Effector CD4-positive, alpha-beta T cell (primary cell): Measurements from ENCODE around the gene SLC45A3.
"Not testable (repeated sequence)": the region's sequence is repeated elsewhere in the genome, so short reads cannot be mapped to it uniquely, and the experiment has no call there.

Experiments
- DNase-seq: peaks from one replicate; pipeline ENCODE4 v3.0.0-alpha.2; 2020
- total RNA-seq: gene quantifications from one replicate; lab custom pipeline; 2026; lab: John Stamatoyannopoulos, UW

SLC45A3 gene
- total RNA-seq = 0.56 reads per million

GRCh38 chr1:205680073-205680851 lies at the start of gene SLC45A3:
Gene SLC45A3, minus strand, starts transcription at chr1:205680509. Its CDS starts 15,853 bp downstream, at chr1:205664656.
- DNase-seq = peak; percentile 8

- DNase-seq = no peak
Measured at GRCh38 chr1:205726619-205727125, 46.4 kb upstream of the SLC45A3 start.

- no peak for DNase-seq
Measured at GRCh38 chr1:205725514-205725913, 45.2 kb upstream of the SLC45A3 start.

GRCh38 chr1:205720740-205721139 lies 40.4 kb upstream of the SLC45A3 start:
- not testable (repeated sequence) for DNase-seq

- no peak for DNase-seq
Measured at GRCh38 chr1:205719762-205720161, 39.5 kb upstream of the SLC45A3 start.

GRCh38 chr1:205719015-205719414 lies 38.7 kb upstream of the SLC45A3 start:
- DNase-seq = no peak

GRCh38 chr1:205716371-205717132 lies 36.2 kb upstream of the SLC45A3 start:
- no peak for DNase-seq

- DNase-seq = no peak
Measured at GRCh38 chr1:205715628-205716027, 35.3 kb upstream of the SLC45A3 start.

- DNase-seq = no peak
Measured at GRCh38 chr1:205714906-205715246, 34.6 kb upstream of the SLC45A3 start.

GRCh38 chr1:205714190-205714905 lies 34.0 kb upstream of the SLC45A3 start:
- DNase-seq = no peak

- peak; percentile 66 for DNase-seq
Measured at GRCh38 chr1:205711105-205712048, 31.1 kb upstream of the SLC45A3 start.

- no peak for DNase-seq
Measured at GRCh38 chr1:205710201-205711062, 30.1 kb upstream of the SLC45A3 start.

- DNase-seq = no peak
Measured at GRCh38 chr1:205709640-205710039, 29.3 kb upstream of the SLC45A3 start.

GRCh38 chr1:205709059-205709398 lies 28.7 kb upstream of the SLC45A3 start:
- no peak for DNase-seq

- DNase-seq = no peak
Measured at GRCh38 chr1:205706601-205707502, 26.5 kb upstream of the SLC45A3 start.

GRCh38 chr1:205704903-205705302 lies 24.6 kb upstream of the SLC45A3 start:
- no peak for DNase-seq

GRCh38 chr1:205703072-205703471 lies 22.8 kb upstream of the SLC45A3 start:
- DNase-seq = no peak

- DNase-seq = no peak
Measured at GRCh38 chr1:205701891-205702290, 21.6 kb upstream of the SLC45A3 start.

- DNase-seq = no peak
Measured at GRCh38 chr1:205701420-205701819, 21.1 kb upstream of the SLC45A3 start.

GRCh38 chr1:205700865-205701401 lies 20.6 kb upstream of the SLC45A3 start:
- DNase-seq = no peak
